22Rv1 (cell line): ENCODE data around the gene CLMP.

ENCODE experiments used
- ZFX ChIP-seq: fragments of 450-650 bp; IDR thresholded peaks from 2 replicates; pipeline ENCODE4 v1.6.1; 2017; ENCODE audit warnings: antibody characterized with exemption, borderline replicate concordance
- TF ChIP-seq, protein P1 (sequence below): fragments of 450-650 bp; IDR thresholded peaks from 2 replicates; pipeline ENCODE4 v1.5.1; 2017; ENCODE audit warnings: mild to moderate bottlenecking

DNA sequence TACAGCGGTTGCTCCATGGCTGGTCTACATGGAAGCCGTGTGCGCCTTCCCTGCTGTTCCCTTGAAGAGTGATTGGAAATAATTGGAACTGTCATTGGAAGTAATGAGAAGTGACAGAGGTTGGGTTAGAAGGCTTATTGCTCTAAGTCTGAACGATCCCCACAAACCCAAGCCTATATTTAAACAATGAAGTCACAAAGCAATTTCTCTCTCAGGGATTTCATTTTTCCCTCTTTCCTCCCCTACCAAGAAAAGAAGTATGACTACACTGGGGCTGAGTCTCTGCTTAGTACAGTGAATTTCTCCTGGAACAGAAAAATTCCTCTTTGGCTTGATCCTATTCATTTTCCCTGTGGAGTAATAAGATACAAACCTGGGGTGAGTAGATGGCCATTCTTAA is 7.8 kb downstream of the CLMP start:
- TF ChIP-seq, protein P1, sequence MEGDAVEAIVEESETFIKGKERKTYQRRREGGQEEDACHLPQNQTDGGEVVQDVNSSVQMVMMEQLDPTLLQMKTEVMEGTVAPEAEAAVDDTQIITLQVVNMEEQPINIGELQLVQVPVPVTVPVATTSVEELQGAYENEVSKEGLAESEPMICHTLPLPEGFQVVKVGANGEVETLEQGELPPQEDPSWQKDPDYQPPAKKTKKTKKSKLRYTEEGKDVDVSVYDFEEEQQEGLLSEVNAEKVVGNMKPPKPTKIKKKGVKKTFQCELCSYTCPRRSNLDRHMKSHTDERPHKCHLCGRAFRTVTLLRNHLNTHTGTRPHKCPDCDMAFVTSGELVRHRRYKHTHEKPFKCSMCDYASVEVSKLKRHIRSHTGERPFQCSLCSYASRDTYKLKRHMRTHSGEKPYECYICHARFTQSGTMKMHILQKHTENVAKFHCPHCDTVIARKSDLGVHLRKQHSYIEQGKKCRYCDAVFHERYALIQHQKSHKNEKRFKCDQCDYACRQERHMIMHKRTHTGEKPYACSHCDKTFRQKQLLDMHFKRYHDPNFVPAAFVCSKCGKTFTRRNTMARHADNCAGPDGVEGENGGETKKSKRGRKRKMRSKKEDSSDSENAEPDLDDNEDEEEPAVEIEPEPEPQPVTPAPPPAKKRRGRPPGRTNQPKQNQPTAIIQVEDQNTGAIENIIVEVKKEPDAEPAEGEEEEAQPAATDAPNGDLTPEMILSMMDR = no peak
- no peak for TF ChIP-seq ZFX
